EH (cell line): ENCODE results near the gene TAS2R41.
"Not testable (repeated sequence)": the region's sequence is repeated elsewhere in the genome, so short reads cannot be mapped to it uniquely, and the experiment has no call there.

Source experiments
- DNase-seq: peaks from one replicate; pipeline ENCODE4 v3.0.0-alpha.2; 2015; ENCODE audit warnings: low read depth

The TAS2R41 gene

GRCh38 chr7:143518941-143519340, 41.3 kb downstream of the TAS2R41 start:
- DNase-seq: no peak

- DNase-seq: peak; percentile 73
Measured at GRCh38 chr7:143519411-143520131, 41.9 kb downstream of the TAS2R41 start.

DNA sequence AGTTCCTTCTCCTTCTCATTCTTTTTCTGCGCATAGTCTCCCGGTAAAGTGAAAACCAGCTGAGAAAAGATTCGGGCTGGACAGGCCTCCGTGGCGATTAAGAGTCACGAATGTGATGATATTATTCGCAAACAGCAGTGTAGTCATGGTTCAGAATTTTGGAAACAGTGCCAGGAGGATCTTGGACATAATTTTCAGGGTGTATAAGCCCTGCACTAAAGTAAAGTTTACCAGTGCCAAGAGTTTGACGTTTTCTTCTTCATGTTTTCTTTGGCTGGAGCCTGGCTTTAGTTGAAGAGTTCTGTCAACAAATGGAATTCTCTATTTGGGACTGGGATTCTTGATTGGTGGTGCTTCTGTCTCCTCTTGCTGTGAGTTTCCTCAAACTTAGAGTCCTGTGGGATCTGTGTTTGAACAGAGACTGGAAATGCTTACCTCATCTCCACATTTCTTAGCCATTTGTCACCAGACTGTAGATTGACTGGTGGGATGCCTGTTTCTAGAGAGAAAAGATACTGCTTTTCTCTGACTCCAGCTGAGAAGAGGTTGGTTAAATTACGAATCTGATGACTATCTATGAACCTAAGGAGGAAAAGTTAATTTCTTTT, 44.7 kb downstream of the TAS2R41 start:
- not testable (repeated sequence) for DNase-seq
